Measurements from ENCODE around the gene AKAP6. TPM values are rescaled to one million over a fixed set of nuclear protein-coding genes. Genes with fewer than 3 reads are reported as not detected.

Gene AKAP6
- total RNA-seq, 1 donor from 2014 or later = 0.64 TPM

- DNase-seq (ENCODE audit: low read depth in 2 of 2) = no peak
Observed at GRCh38 chr14:32817780-32818179, 488.7 kb downstream of the AKAP6 start.

- no peak for DNase-seq (ENCODE audit: low read depth in 2 of 2)
Observed at GRCh38 chr14:32818581-32818980, 489.5 kb downstream of the AKAP6 start.

GRCh38 chr14:32820181-32820580 is 491.1 kb downstream of the AKAP6 start:
- no peak for DNase-seq (ENCODE audit: low read depth in 2 of 2)

GRCh38 chr14:32820682-32821081 is 491.6 kb downstream of the AKAP6 start:
- no peak for DNase-seq (ENCODE audit: low read depth in 2 of 2)

GRCh38 chr14:32821964-32822653 is 493.0 kb downstream of the AKAP6 start:
- no peak for DNase-seq (ENCODE audit: low read depth in 2 of 2)

GRCh38 chr14:32823706-32824105 is 494.6 kb downstream of the AKAP6 start:
- peak in 1 of 2 donors; percentile 18 for DNase-seq (ENCODE audit: low read depth in 2 of 2)

GRCh38 chr14:32824195-32824594 is 495.1 kb downstream of the AKAP6 start:
- no peak for DNase-seq (ENCODE audit: low read depth in 2 of 2)

GRCh38 chr14:32825058-32825457 is 496.0 kb downstream of the AKAP6 start:
- no peak for DNase-seq (ENCODE audit: low read depth in 2 of 2)

GRCh38 chr14:32826404-32827082 is 497.4 kb downstream of the AKAP6 start:
- DNase-seq (ENCODE audit: low read depth in 2 of 2) = peak in 1 of 2 donors; percentile 1

- DNase-seq (ENCODE audit: low read depth in 2 of 2) = no peak
Observed at GRCh38 chr14:32827514-32827913, 498.4 kb downstream of the AKAP6 start.

GRCh38 chr14:32835924-32836323 is 506.8 kb downstream of the AKAP6 start:
- no peak for DNase-seq (ENCODE audit: low read depth in 2 of 2)

GRCh38 chr14:32841698-32842097 is 512.6 kb downstream of the AKAP6 start:
- no peak for DNase-seq (ENCODE audit: low read depth in 2 of 2)

- no peak for DNase-seq (ENCODE audit: low read depth in 2 of 2)
Observed at GRCh38 chr14:32846821-32847365, 517.8 kb downstream of the AKAP6 start.

GRCh38 chr14:32847867-32848266 is 518.8 kb downstream of the AKAP6 start:
- DNase-seq (ENCODE audit: low read depth in 2 of 2) = no peak

GRCh38 chr14:32865827-32866376 is 536.8 kb downstream of the AKAP6 start:
- no peak for DNase-seq (ENCODE audit: low read depth in 2 of 2)

GRCh38 chr14:32883188-32883587 is 554.1 kb downstream of the AKAP6 start:
- DNase-seq (ENCODE audit: low read depth in 2 of 2) = no peak

Other genes starting within 250 kb of the AKAP6 start
- not detected in 2 replicates for gene RNU6-7, start 127.3 kb upstream of the AKAP6 start, total RNA-seq
- not detected in 2 replicates for gene RNU6-8, start 126.0 kb upstream of the AKAP6 start, total RNA-seq